ENCODE measurements around the gene SRC. TPM values are rescaled to one million over a fixed set of nuclear protein-coding genes. Genes with fewer than 3 reads are reported as not detected.

Gene SRC
- polyA plus RNA-seq, 1 of the 3 experiments (the other 2 are of a cell fraction): 23.8 TPM

DNA sequence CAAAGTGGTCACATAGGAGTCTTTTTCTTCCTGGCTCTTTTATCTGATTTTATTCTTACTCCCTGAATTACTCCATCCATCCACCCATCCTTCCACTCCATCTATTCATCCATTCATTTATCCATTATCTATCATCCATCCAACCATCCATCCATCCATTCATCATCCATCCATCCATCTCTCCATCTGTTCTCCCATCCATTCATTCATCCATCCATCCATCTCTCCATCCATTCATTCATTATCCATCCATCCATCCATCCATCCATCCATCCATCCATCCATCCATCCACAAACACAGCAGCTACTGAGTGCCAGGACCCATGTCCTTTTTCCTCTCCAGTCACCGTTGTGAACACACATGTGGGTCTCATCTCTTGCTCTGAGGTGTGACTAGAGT lies 96.6 kb downstream of the SRC start (continued):
- TF ChIP-seq FOSL2 (IDR thresholded peaks at IDR 0.05; ENCODE audit: borderline replicate concordance, low read depth) (no peak), RCOR1 (IDR thresholded peaks at IDR 0.05; ENCODE audit: low read length) (no peak), JUND (IDR thresholded peaks at IDR 0.05) (no peak)

DNA sequence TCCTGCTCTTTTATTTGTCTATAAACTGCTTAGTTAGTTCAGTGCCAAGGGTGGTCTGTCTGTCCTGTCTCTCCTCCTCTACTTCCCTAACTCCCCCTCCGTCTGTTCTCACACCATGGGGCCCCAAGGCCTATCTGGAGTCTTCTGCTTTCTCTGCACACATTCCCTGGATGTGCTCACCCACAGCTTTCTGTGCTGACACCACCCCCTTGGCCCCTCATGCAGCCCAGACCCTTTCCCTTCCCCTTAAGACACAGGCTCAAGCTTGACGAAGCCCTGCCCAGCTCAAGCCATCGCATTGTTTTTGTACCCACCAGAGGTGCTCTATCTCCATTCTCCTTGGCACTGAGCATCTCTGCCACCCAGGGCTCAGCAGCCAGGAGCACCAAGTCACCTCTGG lies 97.0 kb downstream of the SRC start:
- CTCF ChIA-PET: no interaction called here
- H3K27ac ChIP-seq (ENCODE audit: low read depth in 2 of 2, low read length in 1 of 2): no peak overlapping the region
- TF ChIP-seq, protein P1, sequence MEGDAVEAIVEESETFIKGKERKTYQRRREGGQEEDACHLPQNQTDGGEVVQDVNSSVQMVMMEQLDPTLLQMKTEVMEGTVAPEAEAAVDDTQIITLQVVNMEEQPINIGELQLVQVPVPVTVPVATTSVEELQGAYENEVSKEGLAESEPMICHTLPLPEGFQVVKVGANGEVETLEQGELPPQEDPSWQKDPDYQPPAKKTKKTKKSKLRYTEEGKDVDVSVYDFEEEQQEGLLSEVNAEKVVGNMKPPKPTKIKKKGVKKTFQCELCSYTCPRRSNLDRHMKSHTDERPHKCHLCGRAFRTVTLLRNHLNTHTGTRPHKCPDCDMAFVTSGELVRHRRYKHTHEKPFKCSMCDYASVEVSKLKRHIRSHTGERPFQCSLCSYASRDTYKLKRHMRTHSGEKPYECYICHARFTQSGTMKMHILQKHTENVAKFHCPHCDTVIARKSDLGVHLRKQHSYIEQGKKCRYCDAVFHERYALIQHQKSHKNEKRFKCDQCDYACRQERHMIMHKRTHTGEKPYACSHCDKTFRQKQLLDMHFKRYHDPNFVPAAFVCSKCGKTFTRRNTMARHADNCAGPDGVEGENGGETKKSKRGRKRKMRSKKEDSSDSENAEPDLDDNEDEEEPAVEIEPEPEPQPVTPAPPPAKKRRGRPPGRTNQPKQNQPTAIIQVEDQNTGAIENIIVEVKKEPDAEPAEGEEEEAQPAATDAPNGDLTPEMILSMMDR (IDR thresholded peaks at IDR 0.05): no peak
- no peak for TF ChIP-seq RXRA (IDR thresholded peaks at IDR 0.05; ENCODE audit: borderline replicate concordance, low read depth)
- TF ChIP-seq ELF1 (IDR thresholded peaks at IDR 0.05): no peak
- no peak for TF ChIP-seq TEAD4 (IDR thresholded peaks at IDR 0.05; ENCODE audit: borderline replicate concordance, insufficient read depth)
- TF ChIP-seq, protein P2, sequence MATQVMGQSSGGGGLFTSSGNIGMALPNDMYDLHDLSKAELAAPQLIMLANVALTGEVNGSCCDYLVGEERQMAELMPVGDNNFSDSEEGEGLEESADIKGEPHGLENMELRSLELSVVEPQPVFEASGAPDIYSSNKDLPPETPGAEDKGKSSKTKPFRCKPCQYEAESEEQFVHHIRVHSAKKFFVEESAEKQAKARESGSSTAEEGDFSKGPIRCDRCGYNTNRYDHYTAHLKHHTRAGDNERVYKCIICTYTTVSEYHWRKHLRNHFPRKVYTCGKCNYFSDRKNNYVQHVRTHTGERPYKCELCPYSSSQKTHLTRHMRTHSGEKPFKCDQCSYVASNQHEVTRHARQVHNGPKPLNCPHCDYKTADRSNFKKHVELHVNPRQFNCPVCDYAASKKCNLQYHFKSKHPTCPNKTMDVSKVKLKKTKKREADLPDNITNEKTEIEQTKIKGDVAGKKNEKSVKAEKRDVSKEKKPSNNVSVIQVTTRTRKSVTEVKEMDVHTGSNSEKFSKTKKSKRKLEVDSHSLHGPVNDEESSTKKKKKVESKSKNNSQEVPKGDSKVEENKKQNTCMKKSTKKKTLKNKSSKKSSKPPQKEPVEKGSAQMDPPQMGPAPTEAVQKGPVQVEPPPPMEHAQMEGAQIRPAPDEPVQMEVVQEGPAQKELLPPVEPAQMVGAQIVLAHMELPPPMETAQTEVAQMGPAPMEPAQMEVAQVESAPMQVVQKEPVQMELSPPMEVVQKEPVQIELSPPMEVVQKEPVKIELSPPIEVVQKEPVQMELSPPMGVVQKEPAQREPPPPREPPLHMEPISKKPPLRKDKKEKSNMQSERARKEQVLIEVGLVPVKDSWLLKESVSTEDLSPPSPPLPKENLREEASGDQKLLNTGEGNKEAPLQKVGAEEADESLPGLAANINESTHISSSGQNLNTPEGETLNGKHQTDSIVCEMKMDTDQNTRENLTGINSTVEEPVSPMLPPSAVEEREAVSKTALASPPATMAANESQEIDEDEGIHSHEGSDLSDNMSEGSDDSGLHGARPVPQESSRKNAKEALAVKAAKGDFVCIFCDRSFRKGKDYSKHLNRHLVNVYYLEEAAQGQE (IDR thresholded peaks at IDR 0.05; ENCODE audit: low read depth, low read length): no peak
- no peak for TF ChIP-seq JUND (IDR thresholded peaks at IDR 0.05)
- TF ChIP-seq RAD21 (IDR thresholded peaks at IDR 0.05; ENCODE audit: low read length): no peak
- no peak for TF ChIP-seq SMC3 (IDR thresholded peaks at IDR 0.05; ENCODE audit: low read depth, low read length)
- no peak for TF ChIP-seq GABPA (IDR thresholded peaks at IDR 0.05; ENCODE audit: low read depth)
- no peak for TF ChIP-seq EZH2phosphoT487 (IDR thresholded peaks at IDR 0.05; ENCODE audit: borderline replicate concordance, low read depth)
- TF ChIP-seq, protein P3, sequence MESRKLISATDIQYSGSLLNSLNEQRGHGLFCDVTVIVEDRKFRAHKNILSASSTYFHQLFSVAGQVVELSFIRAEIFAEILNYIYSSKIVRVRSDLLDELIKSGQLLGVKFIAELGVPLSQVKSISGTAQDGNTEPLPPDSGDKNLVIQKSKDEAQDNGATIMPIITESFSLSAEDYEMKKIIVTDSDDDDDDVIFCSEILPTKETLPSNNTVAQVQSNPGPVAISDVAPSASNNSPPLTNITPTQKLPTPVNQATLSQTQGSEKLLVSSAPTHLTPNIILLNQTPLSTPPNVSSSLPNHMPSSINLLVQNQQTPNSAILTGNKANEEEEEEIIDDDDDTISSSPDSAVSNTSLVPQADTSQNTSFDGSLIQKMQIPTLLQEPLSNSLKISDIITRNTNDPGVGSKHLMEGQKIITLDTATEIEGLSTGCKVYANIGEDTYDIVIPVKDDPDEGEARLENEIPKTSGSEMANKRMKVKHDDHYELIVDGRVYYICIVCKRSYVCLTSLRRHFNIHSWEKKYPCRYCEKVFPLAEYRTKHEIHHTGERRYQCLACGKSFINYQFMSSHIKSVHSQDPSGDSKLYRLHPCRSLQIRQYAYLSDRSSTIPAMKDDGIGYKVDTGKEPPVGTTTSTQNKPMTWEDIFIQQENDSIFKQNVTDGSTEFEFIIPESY (IDR thresholded peaks at IDR 0.05; ENCODE audit: borderline replicate concordance, low read depth): no peak

More for the DNA sequence above, 97.0 kb downstream of the SRC start:
- Histone ChIP-seq H3F3A (replicated peaks; ENCODE audit: insufficient read depth) (no peaks in the 10 kb centered on the region), H3K9ac (no peak overlapping the region), H3K4me3 (ENCODE audit: low read depth in 2 of 2, low read length in 1 of 2) (no peak overlapping the region), H3K9me2 (no peaks in the 10 kb centered on the region), H3K27me3 (ENCODE audit: insufficient read depth) (0 out of 2 replicates have a peak, but pooled peaks cover 6% of the 10 kb centered on the region), H3K4me2 (no peak overlapping the region), H3K9me3 (no peaks in the 10 kb centered on the region), H2AFZ (ENCODE audit: low read depth) (no peak overlapping the region), H3K79me2 (ENCODE audit: insufficient read depth) (no peaks in the 10 kb centered on the region), H4K20me1 (ENCODE audit: insufficient read depth) (no peaks in the 10 kb centered on the region), H3K36me3 (replicated peaks in 1 of 2; ENCODE audit: control insufficient read depth in 1 of 2, insufficient read depth in 2 of 2, low read length in 1 of 2) (no peaks in the 10 kb centered on the region), H3K4me1 (ENCODE audit: control insufficient read depth in 1 of 2, insufficient read depth in 2 of 2, low read depth in 1 of 2, low read length in 1 of 2) (no peaks in the 10 kb centered on the region)
- no peak for DNase-seq
- 51% methylated on average over 3 of the region's 3 CpGs for WGBS (ENCODE audit: low lambda C conversion rate)
- POLR2A ChIA-PET: no interaction called here

Data from SK-N-SH (cell line).